GM19240 (cell line): Measurements from ENCODE around the gene MTCP1.
A peak's percentile ranks its signal among the peaks of the same experiment; 100 is the strongest.

Experiments
- DNase-seq: peaks from one replicate; pipeline ENCODE4 v3.0.0; 2011; ENCODE audit warnings: low spot score; ENCODE audit not compliant: insufficient read length

MTCP1 gene

GRCh38 chrX:155054255-155054654, 16.7 kb downstream of the MTCP1 start:
- DNase-seq: no peak

- no peak for DNase-seq
Observed at GRCh38 chrX:155053656-155054055, 17.3 kb downstream of the MTCP1 start.

DNA sequence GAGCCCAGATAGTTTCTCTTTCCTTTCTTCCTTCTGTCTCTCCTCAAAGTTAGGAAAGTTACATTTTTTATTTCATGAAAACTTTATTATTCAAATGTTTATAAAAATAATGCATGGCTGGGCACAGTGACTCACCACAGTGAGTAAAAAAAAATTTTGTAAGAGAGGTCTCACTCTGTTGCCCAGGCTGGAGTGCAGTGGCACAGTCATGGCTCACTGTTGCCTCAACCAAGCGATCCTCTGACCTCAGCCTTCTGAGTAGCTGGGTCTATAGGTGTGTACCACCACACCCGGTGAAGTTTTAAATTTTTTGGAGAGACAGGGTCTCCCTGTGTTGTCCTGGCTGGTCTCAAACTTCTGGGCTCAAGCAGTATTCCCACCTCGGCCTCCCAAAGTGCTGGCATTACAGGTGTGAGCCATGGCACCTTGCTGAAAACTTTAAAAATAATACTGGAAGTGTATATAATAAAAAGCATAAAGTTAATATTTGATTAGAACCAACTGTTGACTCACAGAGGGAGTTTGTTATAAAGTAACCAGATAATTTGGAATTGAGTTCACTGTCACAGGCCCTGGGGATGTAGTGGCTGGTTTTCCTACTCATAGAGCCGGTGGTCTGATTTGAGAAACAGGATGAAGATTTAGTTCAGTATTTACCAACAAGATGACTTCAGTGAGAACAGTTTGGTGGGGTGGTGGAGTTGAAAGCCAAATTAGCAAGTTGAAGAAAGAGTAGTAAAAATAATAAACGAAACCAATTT, 18.0 kb downstream of the MTCP1 start:
- no peak for DNase-seq

DNA sequence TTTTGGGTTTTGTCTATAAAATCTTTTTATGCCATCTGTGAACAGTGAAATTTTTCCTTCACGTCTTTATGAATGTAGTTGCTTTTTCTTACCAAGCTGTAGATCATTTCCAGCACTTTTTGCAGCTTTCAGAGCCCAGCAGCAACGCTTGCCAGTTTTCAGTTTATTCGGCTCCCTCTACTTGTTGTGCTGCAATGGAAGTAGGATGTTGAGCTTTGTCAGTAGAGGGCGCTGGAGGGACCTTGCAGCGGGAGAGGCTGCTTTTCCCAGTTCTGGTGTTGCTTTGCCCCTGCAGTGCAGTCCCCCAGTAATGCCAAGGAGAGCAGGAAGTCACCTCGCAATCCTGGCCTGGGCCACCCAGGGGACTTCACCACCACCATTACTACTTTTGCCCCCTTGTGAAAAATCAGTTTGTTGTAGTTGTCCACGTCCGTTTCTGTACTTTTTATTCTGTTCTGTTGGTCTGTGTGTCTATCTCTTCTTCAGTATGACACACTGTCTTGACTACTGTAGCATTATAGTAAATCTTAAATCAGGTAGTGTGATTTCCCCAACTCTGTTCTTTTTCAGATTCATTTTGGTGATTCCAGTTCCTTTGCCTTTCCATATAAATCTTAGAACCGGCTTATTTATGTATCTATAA, 21.8 kb downstream of the MTCP1 start:
- DNase-seq: no peak

- no peak for DNase-seq
Observed at GRCh38 chrX:155046811-155047528, 24.0 kb downstream of the MTCP1 start.

DNA sequence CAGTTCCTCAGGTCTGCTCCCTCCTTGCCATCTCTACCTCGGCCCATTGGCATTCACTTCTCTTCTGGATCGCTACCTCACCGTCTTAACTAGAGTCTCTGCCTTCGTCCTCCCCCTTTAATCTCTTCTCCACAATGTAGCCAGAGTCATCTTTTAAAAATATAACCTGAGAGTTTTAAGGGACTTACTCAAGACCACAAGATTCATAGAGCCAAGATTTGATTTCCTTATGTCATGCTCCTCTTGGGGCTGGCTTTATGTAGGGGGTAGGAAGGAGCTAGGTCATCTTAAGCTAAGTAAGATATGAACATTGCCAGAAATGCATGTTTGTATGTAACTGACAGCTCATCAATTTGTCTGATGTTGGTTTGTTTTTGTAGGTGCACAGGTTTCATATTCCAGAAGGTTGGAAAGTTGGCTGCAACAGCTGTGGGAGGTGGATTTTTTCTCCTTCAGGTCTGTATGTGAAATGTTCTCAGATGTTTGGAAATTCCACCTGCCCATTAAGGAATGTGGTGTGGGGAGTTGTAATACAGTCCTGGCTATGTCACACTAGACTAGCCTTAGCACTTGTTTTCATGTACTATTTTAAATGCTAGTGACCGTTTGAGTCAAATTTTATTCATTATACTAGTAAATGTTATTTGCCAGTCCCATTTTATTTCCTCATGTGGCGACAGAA, 24.7 kb downstream of the MTCP1 start:
- DNase-seq: no peak

DNA sequence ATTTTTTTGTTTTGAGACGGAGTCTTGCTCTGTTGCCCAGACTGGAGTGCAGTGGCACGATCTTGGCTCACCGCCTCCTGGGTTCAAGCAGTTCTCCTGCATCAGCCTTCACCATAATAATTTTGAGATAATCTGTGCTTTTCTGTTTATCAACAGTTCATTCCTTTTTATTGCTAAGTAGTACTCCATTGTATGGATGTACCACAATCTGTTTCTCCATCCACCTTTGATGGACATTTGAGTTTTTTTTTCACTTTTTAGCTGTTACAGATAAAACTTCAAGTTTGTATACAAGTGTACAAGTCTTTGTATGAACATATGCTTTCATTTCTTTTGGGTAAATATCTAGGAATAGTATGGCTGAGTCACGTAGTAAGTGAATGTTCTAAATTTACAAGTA, 35.2 kb downstream of the MTCP1 start:
- no peak for DNase-seq

GRCh38 chrX:155031657-155032056, 39.3 kb downstream of the MTCP1 start:
- DNase-seq: no peak

GRCh38 chrX:155028877-155029291, 42.1 kb downstream of the MTCP1 start:
- DNase-seq: no peak

- DNase-seq: no peak
Observed at GRCh38 chrX:155028129-155028528, 42.8 kb downstream of the MTCP1 start.

- no peak for DNase-seq
Observed at GRCh38 chrX:155027509-155028066, 43.3 kb downstream of the MTCP1 start.

DNA sequence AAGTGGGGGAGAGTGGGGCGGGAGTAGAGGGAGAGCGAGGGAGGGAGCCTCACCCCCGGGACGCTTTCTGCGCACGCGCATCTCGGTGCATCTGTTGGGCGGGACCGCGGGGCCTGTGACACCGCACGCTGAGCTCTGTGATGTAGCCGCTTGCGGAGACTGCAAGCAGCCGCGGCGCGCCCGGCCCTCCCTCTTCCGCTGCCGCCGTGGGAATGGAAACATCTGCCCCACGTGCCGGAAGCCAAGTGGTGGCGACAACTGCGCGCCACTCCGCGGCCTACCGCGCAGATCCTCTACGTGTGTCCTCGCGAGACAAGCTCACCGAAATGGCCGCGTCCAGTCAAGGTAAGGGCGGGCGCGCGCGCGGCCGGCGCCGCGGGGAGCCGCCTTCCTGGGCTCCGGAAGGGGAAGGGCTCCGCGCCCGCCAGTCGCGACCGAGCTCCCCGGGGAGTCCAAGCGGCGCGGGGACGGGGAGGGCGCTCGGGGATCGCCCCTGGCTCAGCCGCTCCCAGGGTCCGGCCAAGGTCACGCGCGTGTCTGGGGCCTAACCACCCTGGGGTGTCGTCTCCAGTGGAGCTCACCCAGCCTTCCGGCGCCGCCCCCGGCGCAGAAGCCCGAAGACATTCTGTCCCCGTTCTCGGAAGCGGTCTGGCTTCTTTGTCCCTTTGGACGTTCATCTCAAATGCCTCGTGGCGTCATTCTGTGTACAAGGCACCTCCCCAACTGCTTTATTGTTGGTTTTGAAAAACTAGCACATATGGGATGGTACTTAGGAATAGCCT, 44.0 kb downstream of the MTCP1 start, which contains the start of gene FUNDC2:
Gene FUNDC2, plus strand, starts transcription at position 118 of the 782 bp plus-strand sequence. Its CDS starts 95 bp downstream, at position 213.
- peak; percentile 41 for DNase-seq

DNA sequence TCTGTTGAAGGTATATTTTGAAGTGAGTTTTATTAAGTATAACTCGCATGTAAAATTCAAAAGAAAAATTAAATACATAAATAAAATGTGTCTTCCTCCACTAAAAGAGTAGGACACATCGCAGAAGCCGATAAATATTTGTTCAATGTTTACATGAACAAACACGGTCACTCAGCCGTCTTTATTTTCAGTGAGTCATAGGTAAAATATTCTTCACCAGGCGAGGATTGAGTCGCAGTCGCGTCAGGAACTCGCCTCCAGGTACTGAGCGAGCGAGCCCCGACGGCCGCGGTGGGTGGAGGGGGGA, 44.6 kb downstream of the MTCP1 start:
- DNase-seq: no peak

DNA sequence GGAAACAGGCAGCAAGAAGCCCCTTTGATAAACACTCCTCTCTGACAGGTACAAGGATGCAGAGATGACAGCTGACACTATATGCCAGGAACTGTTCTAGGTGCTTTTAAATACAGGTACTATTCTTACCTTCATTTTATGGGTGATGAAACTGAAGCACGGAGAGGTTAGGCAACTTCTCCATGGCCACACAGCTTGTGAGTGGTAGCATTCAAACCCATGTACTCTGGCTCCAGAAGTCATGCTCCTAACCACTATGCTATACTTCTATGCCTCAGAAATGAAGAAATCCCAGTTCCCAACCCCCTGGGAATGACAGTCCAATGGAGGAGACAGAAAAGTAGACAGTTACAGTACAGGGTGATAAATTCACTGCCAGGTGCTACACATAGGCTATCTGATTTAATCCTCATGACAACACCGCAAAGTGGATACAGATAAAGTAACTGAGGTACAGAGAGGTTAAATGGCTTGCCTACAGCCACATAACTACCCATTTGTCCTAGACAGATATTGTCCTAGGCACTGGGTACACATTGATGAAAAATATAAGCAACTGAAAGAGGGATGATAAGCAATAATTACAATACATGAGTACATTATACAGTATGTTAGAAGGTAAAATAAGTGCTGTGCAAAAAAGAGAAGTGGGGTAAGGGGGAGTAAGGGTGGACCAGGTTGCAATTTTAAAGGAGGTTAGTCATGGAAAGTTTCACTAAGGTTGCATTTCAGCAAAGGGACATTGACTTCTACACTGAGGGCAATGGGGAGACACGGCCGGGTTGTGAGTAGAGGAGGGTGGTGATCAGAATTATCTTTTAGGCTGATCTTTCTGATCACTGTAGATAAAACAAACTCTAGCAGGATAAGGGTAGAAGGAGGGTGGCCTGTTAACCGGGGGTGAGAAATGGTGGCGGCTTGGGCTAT, 46.8 kb downstream of the MTCP1 start:
- DNase-seq: no peak

DNA sequence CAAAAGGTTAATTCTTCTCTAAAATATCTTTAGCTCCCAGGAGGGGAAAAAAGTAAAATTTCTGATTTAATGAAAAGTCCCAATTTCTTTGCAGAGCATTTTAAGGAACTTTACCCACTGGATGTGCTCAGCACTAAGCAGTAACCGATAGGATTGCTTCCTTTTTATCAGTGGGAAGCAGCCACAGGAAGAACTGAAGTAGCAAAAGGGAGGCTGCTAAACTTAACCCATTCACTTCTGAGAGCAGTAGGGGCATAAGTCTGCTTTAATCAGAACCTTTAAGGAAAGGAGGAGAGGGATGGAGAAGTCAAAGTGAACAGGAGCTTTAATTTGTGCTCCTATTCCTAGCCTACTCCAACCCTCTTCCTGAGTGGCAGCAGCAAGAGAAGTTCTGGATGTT, 48.4 kb downstream of the MTCP1 start, which contains the start of gene F8:
Gene F8, minus strand, starts transcription at position 139 of the 400 bp plus-strand sequence. CDS start 171 bp downstream, outside the sequence.
- DNase-seq: no peak

DNA sequence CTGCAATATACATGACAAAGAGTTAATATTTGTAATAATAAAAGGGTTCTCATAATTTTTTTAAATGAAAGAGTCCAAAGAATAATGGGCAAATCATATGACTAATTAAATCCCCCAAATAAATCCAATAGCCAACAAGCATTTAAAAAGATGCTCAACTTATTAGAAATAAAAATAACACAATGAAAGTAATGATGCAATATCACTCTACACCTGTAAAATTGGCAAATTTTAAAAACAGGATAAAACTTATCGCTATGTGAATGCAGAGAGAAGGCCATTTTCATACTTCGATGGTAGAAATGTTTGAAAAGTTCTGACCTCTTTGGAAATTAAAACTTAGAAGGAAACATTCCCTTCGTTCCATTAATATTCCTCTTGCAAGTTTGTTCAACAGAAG, 50.3 kb downstream of the MTCP1 start:
- no peak for DNase-seq
